ENCODE data around the gene ABLIM1. TPM values are rescaled to one million over a fixed set of nuclear protein-coding genes. Genes with fewer than 3 reads are reported as not detected.

Gene ABLIM1
- total RNA-seq, 2 experiments from 2014 or later: 114 to 116 TPM

DNA sequence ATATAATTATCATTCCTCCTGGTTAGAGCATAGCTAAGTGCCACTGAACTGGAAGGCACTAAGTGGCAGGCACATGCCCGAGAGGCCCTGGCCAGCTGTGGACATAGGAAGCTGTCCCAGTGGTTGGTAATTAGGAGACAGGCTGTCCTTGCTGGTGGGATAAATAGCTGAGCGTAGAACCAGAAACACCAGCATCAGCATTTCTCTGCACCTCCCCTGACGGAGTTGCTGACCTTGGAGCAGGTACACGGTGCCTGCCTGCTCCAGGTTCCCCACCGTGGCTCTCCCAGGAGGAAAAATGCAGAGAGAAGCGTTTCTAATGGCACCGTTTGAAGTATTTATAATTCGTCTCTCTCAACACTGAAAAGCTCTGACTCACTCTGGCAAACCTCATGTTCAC lies 5.6 kb upstream of the ABLIM1 start:
- no peak overlapping the region for H3K27ac Mint-ChIP-seq
- no peaks in the 10 kb centered on the region for H3K27me3 Mint-ChIP-seq
- DNase-seq: no peak
- H3K36me3 Mint-ChIP-seq: no peaks in the 10 kb centered on the region
- no peaks in the 10 kb centered on the region for H3K4me1 Mint-ChIP-seq
- H3K4me3 Mint-ChIP-seq: no peak overlapping the region
- peaks cover 6% of the 10 kb centered on the region for H3K9me3 Mint-ChIP-seq

GRCh38 chr10:114662646-114663217 lies 4.7 kb upstream of the ABLIM1 start:
- Mint-ChIP-seq H3K9me3 (peaks cover 3% of the 10 kb centered on the region), H3K4me3 (no peak overlapping the region), H3K27ac (no peak overlapping the region), H3K36me3 (no peaks in the 10 kb centered on the region), H3K4me1 (no peaks in the 10 kb centered on the region), H3K27me3 (no peaks in the 10 kb centered on the region)
- DNase-seq: no peak

DNA sequence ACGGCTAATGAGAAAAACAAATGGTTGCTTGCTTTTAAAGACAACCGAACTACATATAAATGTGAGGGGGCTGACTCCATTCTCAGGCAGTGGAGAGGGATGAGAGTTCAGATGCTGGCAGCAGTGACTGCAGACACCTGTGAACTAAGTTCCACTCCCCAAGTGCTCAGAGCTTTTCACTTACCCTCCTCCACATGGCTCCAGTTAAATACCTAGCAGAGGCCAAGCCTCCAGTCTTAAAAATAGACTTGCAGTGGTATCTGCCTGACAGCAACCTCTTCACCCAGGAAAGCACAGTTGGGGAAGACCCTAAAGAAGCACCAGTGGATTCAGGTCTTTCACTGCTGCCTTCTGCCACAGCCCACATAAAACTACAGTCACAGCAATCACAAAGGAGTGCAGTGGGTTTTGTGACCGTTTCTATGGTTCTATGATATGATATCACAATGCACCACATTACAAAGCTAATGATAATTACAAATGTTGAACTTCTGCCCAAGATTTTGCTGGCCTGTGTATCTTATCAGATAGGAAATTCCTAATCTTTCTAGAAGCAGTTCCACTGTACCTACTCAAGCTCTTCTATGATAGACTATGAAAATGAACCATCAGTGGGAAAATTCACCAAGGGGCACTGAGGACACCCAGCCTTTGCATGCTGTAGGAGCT lies 3.3 kb upstream of the ABLIM1 start:
- H3K4me1 Mint-ChIP-seq: no peaks in the 10 kb centered on the region
- DNase-seq: no peak
- H3K36me3 Mint-ChIP-seq: no peaks in the 10 kb centered on the region
- H3K27me3 Mint-ChIP-seq: no peaks in the 10 kb centered on the region
- H3K4me3 Mint-ChIP-seq: no peak overlapping the region
- no peaks in the 10 kb centered on the region for H3K9me3 Mint-ChIP-seq
- no peak overlapping the region for H3K27ac Mint-ChIP-seq

- no peak for DNase-seq
- no peak overlapping the region for H3K4me3 Mint-ChIP-seq
- H3K9me3 Mint-ChIP-seq: no peaks in the 10 kb centered on the region
- H3K4me1 Mint-ChIP-seq: no peaks in the 10 kb centered on the region
- no peaks in the 10 kb centered on the region for H3K36me3 Mint-ChIP-seq
- H3K27me3 Mint-ChIP-seq: no peaks in the 10 kb centered on the region
- H3K27ac Mint-ChIP-seq: no peak overlapping the region
Observed at GRCh38 chr10:114655671-114656070, 2.4 kb downstream of the ABLIM1 start.

DNA sequence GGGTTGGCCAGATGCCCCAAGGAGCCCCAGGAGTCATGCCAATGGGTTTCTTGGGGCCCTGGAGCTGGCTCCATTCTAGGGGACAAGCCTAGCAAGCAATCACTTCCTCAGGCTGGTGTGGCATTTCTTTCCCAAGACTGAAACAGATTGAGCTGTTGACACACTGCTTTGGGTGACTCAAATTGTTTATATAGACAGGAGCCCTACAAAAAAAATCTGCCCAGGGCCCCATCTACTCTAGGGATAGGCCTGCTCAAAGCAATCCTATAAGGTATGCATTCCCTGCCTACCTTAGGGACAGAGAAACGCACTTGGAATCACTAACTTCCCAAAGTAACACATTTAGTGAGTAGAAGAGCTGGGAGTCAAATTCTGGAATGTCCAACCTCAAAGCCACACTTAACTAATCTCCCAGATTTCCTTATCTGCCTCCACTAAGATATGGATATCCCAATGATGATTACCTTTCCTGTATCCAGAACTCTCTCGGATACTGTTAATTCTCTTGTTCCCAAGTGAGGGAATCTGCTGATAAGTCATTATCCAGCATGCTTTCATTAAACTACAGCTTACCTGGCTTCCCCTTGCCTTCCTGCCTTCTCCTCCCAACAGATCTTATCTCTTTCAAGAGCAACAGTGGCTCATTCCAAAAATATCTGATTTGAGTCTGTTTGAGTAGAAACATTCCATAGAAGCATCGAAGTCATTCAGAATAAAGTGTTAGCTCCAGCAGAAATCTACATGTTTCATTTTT lies 3.1 kb downstream of the ABLIM1 start:
- H3K27me3 Mint-ChIP-seq: no peaks in the 10 kb centered on the region
- no peak overlapping the region for H3K27ac Mint-ChIP-seq
- H3K4me3 Mint-ChIP-seq: no peak overlapping the region

GRCh38 chr10:114653926-114654325 lies 4.1 kb downstream of the ABLIM1 start:
- H3K4me1 Mint-ChIP-seq: no peaks in the 10 kb centered on the region
- H3K4me3 Mint-ChIP-seq: no peak overlapping the region
- DNase-seq: no peak
- no peaks in the 10 kb centered on the region for H3K36me3 Mint-ChIP-seq
- no peaks in the 10 kb centered on the region for H3K27me3 Mint-ChIP-seq
- H3K9me3 Mint-ChIP-seq: no peaks in the 10 kb centered on the region
- no peak overlapping the region for H3K27ac Mint-ChIP-seq

More for the DNA sequence above, 3.1 kb downstream of the ABLIM1 start:
- Mint-ChIP-seq H3K36me3 (no peaks in the 10 kb centered on the region), H3K4me1 (no peaks in the 10 kb centered on the region), H3K9me3 (no peaks in the 10 kb centered on the region)
- DNase-seq: no peak

- H3K27ac Mint-ChIP-seq: no peak overlapping the region
- no peak overlapping the region for H3K4me3 Mint-ChIP-seq
- no peaks in the 10 kb centered on the region for H3K36me3 Mint-ChIP-seq
- DNase-seq: no peak
- H3K27me3 Mint-ChIP-seq: no peaks in the 10 kb centered on the region
- H3K4me1 Mint-ChIP-seq: no peaks in the 10 kb centered on the region
- H3K9me3 Mint-ChIP-seq: no peaks in the 10 kb centered on the region
Observed at GRCh38 chr10:114652402-114653368, 5.4 kb downstream of the ABLIM1 start.

DNA sequence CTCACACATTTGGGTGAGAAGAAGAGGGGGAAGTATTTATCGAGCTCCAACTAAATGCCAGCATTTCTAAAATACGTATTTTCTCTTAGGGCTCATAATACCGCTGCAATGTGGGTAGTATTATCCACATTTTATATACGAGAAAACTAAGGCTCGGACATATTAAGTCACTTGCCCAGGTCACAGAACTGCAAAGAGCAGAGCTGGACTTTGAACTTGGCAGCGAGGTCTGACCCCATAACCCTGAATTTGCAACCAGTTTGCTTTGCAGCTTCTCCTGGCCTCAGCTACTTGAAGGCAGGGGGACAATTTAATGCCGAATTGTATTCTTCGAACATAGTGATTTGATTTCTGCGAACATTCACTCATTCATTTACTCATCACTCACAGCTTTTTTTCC lies 7.2 kb downstream of the ABLIM1 start:
- Mint-ChIP-seq H3K27ac (no peak overlapping the region), H3K4me1 (no peaks in the 10 kb centered on the region), H3K27me3 (no peaks in the 10 kb centered on the region), H3K4me3 (no peak overlapping the region), H3K36me3 (no peaks in the 10 kb centered on the region), H3K9me3 (no peaks in the 10 kb centered on the region)
- no peak for DNase-seq

DNA sequence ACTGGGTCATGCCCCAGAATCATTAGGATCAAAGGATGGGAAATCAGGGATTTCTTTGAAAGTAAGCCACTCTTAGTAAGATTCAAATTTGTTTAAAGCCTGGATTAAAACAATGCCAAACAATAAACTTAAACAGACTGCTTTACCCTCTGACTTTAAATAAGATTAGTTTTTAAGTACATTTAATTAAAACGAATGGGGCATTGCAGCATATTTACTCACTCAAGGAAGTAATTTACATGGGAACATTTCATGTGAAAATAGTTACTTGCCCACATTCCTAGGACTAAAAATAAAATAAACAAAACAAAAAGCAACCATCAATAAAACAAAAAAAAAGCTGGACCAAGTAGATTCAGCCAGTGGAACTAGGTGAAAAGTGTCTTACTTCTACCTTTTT lies 7.8 kb downstream of the ABLIM1 start:
- Mint-ChIP-seq H3K9me3 (no peaks in the 10 kb centered on the region), H3K4me3 (no peak overlapping the region), H3K36me3 (no peaks in the 10 kb centered on the region), H3K27me3 (no peaks in the 10 kb centered on the region), H3K4me1 (peaks cover 2% of the 10 kb centered on the region), H3K27ac (no peak overlapping the region)
- DNase-seq: no peak

DNA sequence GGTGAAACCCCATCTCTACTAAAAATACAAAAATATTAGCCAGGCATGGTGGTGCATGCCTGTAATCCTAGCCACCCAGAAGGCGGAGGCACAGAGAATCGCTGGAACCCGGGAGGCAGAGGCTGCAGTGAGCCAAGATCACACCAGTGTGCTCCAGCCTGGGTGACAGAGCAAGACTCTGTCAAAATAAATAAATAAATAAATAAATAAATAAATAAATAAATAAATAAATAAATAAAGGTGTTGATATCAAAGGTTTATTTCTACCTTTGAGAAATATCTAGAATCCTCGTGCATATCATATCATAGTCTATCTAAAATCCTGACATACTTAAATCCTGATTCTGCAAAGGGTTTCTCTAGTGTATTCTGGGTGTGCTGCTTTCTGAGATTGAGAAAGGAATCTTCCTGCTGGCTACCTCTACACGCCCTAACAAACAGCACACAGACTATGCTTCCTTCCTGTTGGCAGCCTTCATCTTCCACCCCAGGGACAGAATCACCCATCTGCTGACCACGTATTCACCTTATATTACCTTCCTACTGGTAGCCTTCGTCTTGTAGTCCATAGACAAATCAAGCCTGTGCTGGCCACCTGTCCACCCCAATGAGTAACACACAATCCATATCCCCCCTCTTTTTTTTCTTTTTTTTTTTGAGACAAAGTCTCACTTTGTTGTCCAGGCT lies 8.7 kb downstream of the ABLIM1 start:
- Mint-ChIP-seq H3K4me1 (peaks cover 2% of the 10 kb centered on the region), H3K36me3 (no peaks in the 10 kb centered on the region), H3K27me3 (no peaks in the 10 kb centered on the region), H3K27ac (no peak overlapping the region), H3K9me3 (no peaks in the 10 kb centered on the region), H3K4me3 (no peak overlapping the region)
- no peak for DNase-seq

DNA sequence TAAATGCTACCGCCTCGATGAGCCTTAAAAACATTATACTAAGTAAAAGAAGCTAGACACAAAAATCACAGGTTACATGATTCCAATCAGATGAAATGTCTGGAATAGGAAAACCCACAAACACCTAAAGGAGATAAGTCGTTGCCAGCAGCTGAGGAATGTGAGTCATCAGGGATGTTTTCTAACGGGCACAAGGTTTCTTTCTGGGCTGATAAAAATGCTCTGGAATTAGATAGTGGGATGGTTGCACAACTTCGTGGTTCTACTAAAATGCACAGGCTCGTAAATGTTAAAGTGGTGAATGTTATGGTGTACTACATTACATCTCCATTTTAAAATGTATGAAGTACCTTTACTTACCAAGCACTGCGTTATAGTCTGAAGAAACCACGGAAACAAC lies 9.7 kb downstream of the ABLIM1 start:
- DNase-seq: no peak
- H3K4me1 Mint-ChIP-seq: peaks cover 2% of the 10 kb centered on the region
- no peaks in the 10 kb centered on the region for H3K27me3 Mint-ChIP-seq
- no peak overlapping the region for H3K4me3 Mint-ChIP-seq
- no peaks in the 10 kb centered on the region for H3K36me3 Mint-ChIP-seq
- H3K9me3 Mint-ChIP-seq: no peaks in the 10 kb centered on the region
- H3K27ac Mint-ChIP-seq: no peak overlapping the region

DNA sequence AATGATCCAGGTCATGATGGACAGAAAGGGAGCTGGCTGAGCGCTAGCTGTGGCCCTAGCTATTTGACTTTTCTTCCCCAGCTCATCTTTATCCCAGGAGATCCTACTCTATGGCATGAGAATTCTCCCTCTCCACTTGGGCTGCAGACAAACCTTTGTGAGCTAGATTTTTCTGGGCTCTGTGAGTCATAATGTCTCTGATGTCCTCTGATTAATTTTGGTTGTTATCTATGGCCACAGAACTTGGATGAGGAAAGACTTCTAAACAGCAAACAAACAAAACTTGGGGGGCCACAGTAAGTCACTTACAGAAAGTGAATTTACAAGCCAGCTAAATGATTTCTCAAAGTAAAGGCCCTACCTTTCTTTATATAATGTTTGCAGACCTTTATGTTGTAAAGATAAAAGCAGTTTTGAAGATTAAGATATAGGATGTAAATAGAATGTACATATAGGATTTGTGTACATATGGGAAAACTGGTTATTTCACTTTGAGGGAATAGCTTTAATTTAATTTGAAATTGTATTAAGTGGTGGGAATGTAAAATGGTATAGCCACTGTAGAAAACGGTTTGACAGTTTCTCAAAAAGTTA lies 10.4 kb downstream of the ABLIM1 start:
- Mint-ChIP-seq H3K4me3 (no peak overlapping the region), H3K27ac (no peak overlapping the region), H3K27me3 (no peaks in the 10 kb centered on the region), H3K4me1 (peaks cover 2% of the 10 kb centered on the region), H3K9me3 (no peaks in the 10 kb centered on the region), H3K36me3 (no peaks in the 10 kb centered on the region)
- no peak for DNase-seq

DNA sequence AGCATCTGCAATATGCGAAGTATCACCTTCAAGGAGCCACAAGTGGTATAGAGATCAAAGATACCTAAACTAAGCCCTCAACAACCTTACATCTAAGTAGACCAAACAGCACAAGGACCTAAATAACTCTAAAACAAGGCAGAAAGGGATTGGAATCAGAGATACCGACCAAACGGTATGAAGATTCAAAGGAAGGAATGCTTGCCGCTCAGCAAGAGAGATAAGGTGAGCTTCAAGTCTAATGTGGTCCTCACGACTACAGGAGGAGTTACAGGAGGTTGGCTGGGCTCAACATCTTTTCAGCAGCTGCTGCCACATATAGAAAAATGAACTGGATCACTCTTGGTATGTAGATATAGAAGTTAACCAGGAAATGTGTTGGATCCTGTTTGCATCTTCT lies 11.6 kb downstream of the ABLIM1 start:
- H3K4me3 Mint-ChIP-seq: no peak overlapping the region
- no peaks in the 10 kb centered on the region for H3K27me3 Mint-ChIP-seq
- H3K9me3 Mint-ChIP-seq: no peaks in the 10 kb centered on the region
- H3K36me3 Mint-ChIP-seq: no peaks in the 10 kb centered on the region
- peaks cover 2% of the 10 kb centered on the region for H3K4me1 Mint-ChIP-seq
- no peak overlapping the region for H3K27ac Mint-ChIP-seq
- DNase-seq: no peak

- Mint-ChIP-seq H3K27me3 (no peaks in the 10 kb centered on the region), H3K4me3 (no peak overlapping the region), H3K4me1 (peaks cover 2% of the 10 kb centered on the region), H3K9me3 (no peaks in the 10 kb centered on the region), H3K27ac (no peak overlapping the region), H3K36me3 (no peaks in the 10 kb centered on the region)
- DNase-seq: no peak
Observed at GRCh38 chr10:114645706-114646105, 12.4 kb downstream of the ABLIM1 start.

Data from activated naive CD8-positive, alpha-beta T cell treated with anti-CD3 and anti-CD28 coated beads for 36 hours (primary cell).